GM19468 (cell line): ENCODE results near the gene DAG1.
"Not testable (repeated sequence)": the region's sequence is repeated elsewhere in the genome, so short reads cannot be mapped to it uniquely, and the experiment has no call there.

Experiments
- ATAC-seq: cut with Tn5 transposase; IDR thresholded peaks from one replicate; pipeline ENCODE4 v1.9.1; 2021; ENCODE audit warnings: mild to moderate bottlenecking, moderate library complexity, moderate number of reproducible peaks; ENCODE audit not compliant: unreplicated experiment; ENCODE audit errors: extremely low read depth

The DAG1 gene

GRCh38 chr3:49469037-49469935, 781 bp upstream of the DAG1 start:
- no peak for ATAC-seq

GRCh38 chr3:49470714-49471420, 800 bp downstream of the DAG1 start:
- ATAC-seq: no peak

- ATAC-seq: no peak
Measured at GRCh38 chr3:49471856-49472495, 1.9 kb downstream of the DAG1 start.

GRCh38 chr3:49476563-49476962, 6.5 kb downstream of the DAG1 start:
- no peak for ATAC-seq

- ATAC-seq: no peak
Measured at GRCh38 chr3:49482766-49483165, 12.7 kb downstream of the DAG1 start.

- ATAC-seq: no peak
Measured at GRCh38 chr3:49484471-49484870, 14.4 kb downstream of the DAG1 start.

GRCh38 chr3:49489247-49489646, 19.2 kb downstream of the DAG1 start:
- no peak for ATAC-seq

- ATAC-seq: no peak
Measured at GRCh38 chr3:49492969-49493368, 22.9 kb downstream of the DAG1 start.

GRCh38 chr3:49493901-49494300, 23.8 kb downstream of the DAG1 start:
- ATAC-seq: no peak

- ATAC-seq: no peak
Measured at GRCh38 chr3:49495023-49495422, 25.0 kb downstream of the DAG1 start.

- not testable (repeated sequence) for ATAC-seq
Measured at GRCh38 chr3:49496845-49497244, 26.8 kb downstream of the DAG1 start.

- ATAC-seq: no peak
Measured at GRCh38 chr3:49497606-49498005, 27.5 kb downstream of the DAG1 start.

GRCh38 chr3:49498239-49498638, 28.2 kb downstream of the DAG1 start:
- no peak for ATAC-seq

GRCh38 chr3:49498648-49499047, 28.6 kb downstream of the DAG1 start:
- no peak for ATAC-seq

GRCh38 chr3:49500205-49500731, 30.2 kb downstream of the DAG1 start:
- ATAC-seq: no peak

GRCh38 chr3:49500732-49501609, 30.9 kb downstream of the DAG1 start:
- ATAC-seq: no peak

- ATAC-seq: no peak
Measured at GRCh38 chr3:49501842-49502241, 31.8 kb downstream of the DAG1 start.

- ATAC-seq: no peak
Measured at GRCh38 chr3:49506906-49507305, 36.8 kb downstream of the DAG1 start.

GRCh38 chr3:49509028-49509561, 39.0 kb downstream of the DAG1 start:
- ATAC-seq: no peak

GRCh38 chr3:49511639-49512038, 41.6 kb downstream of the DAG1 start:
- no peak for ATAC-seq
